Upper lobe of left lung (tissue), 4 donors: ENCODE measurements around the gene NBPF20.
"Not testable (repeated sequence)": the region's sequence is repeated elsewhere in the genome, so short reads cannot be mapped to it uniquely, and the experiment has no call there.

Source experiments
- EP300 ChIP-seq, 4 donors: sonication (generic); formaldehyde crosslinking; IDR thresholded peaks; one replicate each; pipeline ENCODE4 v1.5.1; 2017; ENCODE audit warnings: antibody characterized with exemption in 4 of 4, control low read depth in 2 of 4
- POLR2AphosphoS5 ChIP-seq, 2 donors: sonication (generic); formaldehyde crosslinking; IDR thresholded peaks; one replicate each; pipeline ENCODE4 v1.5.1; 2017; ENCODE audit warnings: antibody characterized with exemption in 2 of 2
- TF ChIP-seq, protein P1 (sequence below), 6 experiments: fragments of 450-650 bp in 4 of 6; fragments of 200-600 bp in 2 of 6; sonication (generic) in 2 of 6; IDR thresholded peaks; one replicate each; pipeline ENCODE4 v1.5.1; 2016 to 2019; ENCODE audit warnings: antibody characterized with exemption in 6 of 6

DNA sequence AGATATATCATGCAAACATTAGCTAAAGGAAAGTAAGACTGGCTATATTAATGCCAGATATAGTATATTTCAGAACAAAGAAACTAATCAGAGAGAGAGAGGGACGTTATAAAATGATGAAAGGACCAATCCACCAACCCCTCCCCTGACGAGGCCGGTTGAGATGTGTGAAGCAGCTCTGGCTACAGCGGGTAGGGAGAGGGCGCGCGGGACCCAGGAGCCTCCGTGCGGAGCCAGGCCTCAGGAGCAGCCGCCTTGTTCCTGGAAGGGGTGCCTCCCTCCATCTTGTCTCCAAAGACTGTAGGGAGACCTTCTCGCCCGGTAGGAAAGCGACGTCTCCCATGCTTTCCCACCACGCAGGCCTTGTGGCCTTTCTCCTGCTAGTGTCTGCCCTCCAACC is 5.4 kb upstream of the NBPF20 start:
- TF ChIP-seq EP300, POLR2AphosphoS5 (IDR thresholded peaks at IDR 0.05): not testable (repeated sequence)
- TF ChIP-seq, protein P1, sequence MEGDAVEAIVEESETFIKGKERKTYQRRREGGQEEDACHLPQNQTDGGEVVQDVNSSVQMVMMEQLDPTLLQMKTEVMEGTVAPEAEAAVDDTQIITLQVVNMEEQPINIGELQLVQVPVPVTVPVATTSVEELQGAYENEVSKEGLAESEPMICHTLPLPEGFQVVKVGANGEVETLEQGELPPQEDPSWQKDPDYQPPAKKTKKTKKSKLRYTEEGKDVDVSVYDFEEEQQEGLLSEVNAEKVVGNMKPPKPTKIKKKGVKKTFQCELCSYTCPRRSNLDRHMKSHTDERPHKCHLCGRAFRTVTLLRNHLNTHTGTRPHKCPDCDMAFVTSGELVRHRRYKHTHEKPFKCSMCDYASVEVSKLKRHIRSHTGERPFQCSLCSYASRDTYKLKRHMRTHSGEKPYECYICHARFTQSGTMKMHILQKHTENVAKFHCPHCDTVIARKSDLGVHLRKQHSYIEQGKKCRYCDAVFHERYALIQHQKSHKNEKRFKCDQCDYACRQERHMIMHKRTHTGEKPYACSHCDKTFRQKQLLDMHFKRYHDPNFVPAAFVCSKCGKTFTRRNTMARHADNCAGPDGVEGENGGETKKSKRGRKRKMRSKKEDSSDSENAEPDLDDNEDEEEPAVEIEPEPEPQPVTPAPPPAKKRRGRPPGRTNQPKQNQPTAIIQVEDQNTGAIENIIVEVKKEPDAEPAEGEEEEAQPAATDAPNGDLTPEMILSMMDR (IDR thresholded peaks at IDR 0.05), result not testable (repeated sequence)
